Transverse colon (tissue), 4 donors: Measurements from ENCODE around the gene QRFP. TPM values are rescaled to one million over a fixed set of nuclear protein-coding genes. Genes with fewer than 3 reads are reported as not detected.
A peak's percentile ranks its signal among the peaks of the same experiment; 100 is the strongest.

ENCODE experiments used
- DNase-seq: peaks from one replicate; pipeline ENCODE4 v3.0.0-alpha.2; 2019
- H3K27ac ChIP-seq, 4 donors: fragments of 200-600 bp; sonication (generic); 2 replicates each; pipeline ENCODE4 v1.5.1; 2016 to 2018; ENCODE audit warnings: inconsistent platforms in 4 of 4
- H3K27me3 ChIP-seq: fragments of 200-600 bp; sonication (generic); 2 replicates; pipeline ENCODE4 v1.5.1; 2017; ENCODE audit warnings: inconsistent platforms
- H3K36me3 ChIP-seq, 4 donors: fragments of 200-600 bp; sonication (generic); 2 replicates each; pipeline ENCODE4 v1.5.1; 2017 to 2019; ENCODE audit warnings: inconsistent platforms in 4 of 4
- H3K4me1 ChIP-seq, 4 donors: fragments of 200-600 bp; sonication (generic); 2 replicates each; pipeline ENCODE4 v1.5.1; 2017 to 2020; ENCODE audit warnings: inconsistent platforms in 4 of 4
- H3K4me3 ChIP-seq, 4 donors: fragments of 200-600 bp; sonication (generic); 1 replicate in 1 of 4; 2 replicates in 3 of 4; pipeline versions ENCODE4 v1.5.1 to v1.6.1; 2017 to 2019; ENCODE audit warnings: inconsistent platforms in 4 of 4
- H3K9me3 ChIP-seq, 2 donors: fragments of 200-600 bp; sonication (generic); 2 replicates each; pipeline ENCODE4 v1.5.1; 2017 to 2019; ENCODE audit warnings: inconsistent platforms in 2 of 2
- EP300 ChIP-seq: sonication (generic); formaldehyde crosslinking; IDR thresholded peaks from one replicate; pipeline ENCODE4 v1.6.1; 2017; ENCODE audit warnings: antibody characterized with exemption, low read depth
- POLR2A ChIP-seq: fragments of 450-650 bp; IDR thresholded peaks from one replicate; pipeline ENCODE4 v1.6.1; 2016; ENCODE audit warnings: antibody characterized with exemption, mild to moderate bottlenecking, moderate library complexity
- POLR2AphosphoS5 ChIP-seq, 3 donors: sonication (generic); formaldehyde crosslinking; IDR thresholded peaks; one replicate each; pipeline ENCODE4 v1.6.1; 2016; ENCODE audit warnings: antibody characterized with exemption in 3 of 3
- WGBS, 2 donors: methylation state at CpG; one replicate each; pipeline ENCODE4 v1.1.5; 2018; ENCODE audit warnings: low coverage in 1 of 2; 5-methylcytosine and 5-hydroxymethylcytosine counted together
- in situ Hi-C, 4 donors: fragments of 200-750 bp; cut with MboI; loops; one replicate each; pipeline versions ENCODE4 v1.15.0 to v1.15.1; 2017; ENCODE audit warnings: low sequenced_read_pairs in 3 of 4, low pct_ligation_motif_present in 1 of 4, low pct_unique_long_range_greater_than_20kb in 1 of 4
- intact Hi-C: fragments of 100-400 bp; cut with DNase I; formaldehyde crosslinking; loops from one replicate; pipeline ENCODE4 v1.15.1; 2023; ENCODE audit warnings: low total_unique reads
- total RNA-seq, 4 donors: library from RNA; depleted of rRNA; stranded (reverse); fragments of >200 nt; gene quantifications; one replicate each; pipeline ENCODE4 v1.1.0, GENCODE V29; 2016
- TF ChIP-seq, protein P1 (sequence below), 5 experiments: fragments of 200-600 bp in 3 of 5; fragments of 450-650 bp in 2 of 5; sonication (generic) in 3 of 5; IDR thresholded peaks; 1 replicate in 2 of 5; 2 replicates in 3 of 5; pipeline ENCODE4 v1.5.1; 2016 to 2017; ENCODE audit warnings: antibody characterized with exemption in 5 of 5, inconsistent platforms in 3 of 5, mild to moderate bottlenecking in 2 of 5, moderate library complexity in 1 of 5

QRFP gene
- total RNA-seq, 4 donors from 2014 or later: not detected

GRCh38 chr9:130845254-130845653, 51.4 kb downstream of the QRFP start:
- DNase-seq: no peak
- 55 to 64% methylated on average over 6 to 10 of the region's 10 CpGs for WGBS, 2 donors
- Histone ChIP-seq H3K27ac (peak overlapping the region; percentile 94 to 99 (median 97)), H3K4me1 (peaks cover 19 to 94% (median 63%) of the 10 kb centered on the region in 4 donors), H3K4me3 (no peak overlapping the region), H3K27me3 (no peaks in the 10 kb centered on the region), H3K36me3 (no peaks in the 10 kb centered on the region), H3K9me3 (no peaks in the 10 kb centered on the region)
- in situ Hi-C loops (no loop called here), intact Hi-C loops (loop anchor here (5.0 kb wide), 1 partner anchor 63 kb away; no protein-coding TSS in a partner anchor)
- TF ChIP-seq, protein P1, sequence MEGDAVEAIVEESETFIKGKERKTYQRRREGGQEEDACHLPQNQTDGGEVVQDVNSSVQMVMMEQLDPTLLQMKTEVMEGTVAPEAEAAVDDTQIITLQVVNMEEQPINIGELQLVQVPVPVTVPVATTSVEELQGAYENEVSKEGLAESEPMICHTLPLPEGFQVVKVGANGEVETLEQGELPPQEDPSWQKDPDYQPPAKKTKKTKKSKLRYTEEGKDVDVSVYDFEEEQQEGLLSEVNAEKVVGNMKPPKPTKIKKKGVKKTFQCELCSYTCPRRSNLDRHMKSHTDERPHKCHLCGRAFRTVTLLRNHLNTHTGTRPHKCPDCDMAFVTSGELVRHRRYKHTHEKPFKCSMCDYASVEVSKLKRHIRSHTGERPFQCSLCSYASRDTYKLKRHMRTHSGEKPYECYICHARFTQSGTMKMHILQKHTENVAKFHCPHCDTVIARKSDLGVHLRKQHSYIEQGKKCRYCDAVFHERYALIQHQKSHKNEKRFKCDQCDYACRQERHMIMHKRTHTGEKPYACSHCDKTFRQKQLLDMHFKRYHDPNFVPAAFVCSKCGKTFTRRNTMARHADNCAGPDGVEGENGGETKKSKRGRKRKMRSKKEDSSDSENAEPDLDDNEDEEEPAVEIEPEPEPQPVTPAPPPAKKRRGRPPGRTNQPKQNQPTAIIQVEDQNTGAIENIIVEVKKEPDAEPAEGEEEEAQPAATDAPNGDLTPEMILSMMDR (IDR thresholded peaks at IDR 0.05): no peak
- TF ChIP-seq POLR2A (no peak), EP300 (no peak), POLR2AphosphoS5 (IDR thresholded peaks at IDR 0.05) (no peak)

DNA sequence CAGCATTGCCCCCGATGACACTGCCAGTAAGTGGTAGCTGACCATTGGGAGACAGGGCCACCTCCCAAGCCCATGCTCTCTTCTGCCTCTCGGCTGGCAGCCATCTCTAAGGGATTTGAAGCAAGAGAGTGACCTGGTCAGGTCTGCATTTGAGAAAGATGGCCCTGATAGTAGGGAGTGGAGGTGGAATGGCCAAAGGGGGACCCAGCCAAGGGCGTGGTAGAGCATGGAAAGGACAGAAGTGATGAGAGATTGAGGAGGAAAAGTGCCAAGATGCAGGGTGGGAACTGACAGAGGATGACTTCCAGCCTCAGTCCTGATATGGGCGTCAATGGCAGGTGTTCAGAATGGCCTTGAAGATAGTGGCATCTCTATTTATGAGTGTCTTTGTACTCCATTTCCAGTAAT, 52.6 kb downstream of the QRFP start:
- no peak for TF ChIP-seq EP300
- peak in 1 of 3 donors; percentile 14 for TF ChIP-seq POLR2AphosphoS5 (IDR thresholded peaks at IDR 0.05)
- TF ChIP-seq, protein P1 (IDR thresholded peaks at IDR 0.05): no peak
- TF ChIP-seq POLR2A: no peak
- Histone ChIP-seq H3K36me3 (no peaks in the 10 kb centered on the region), H3K27me3 (no peaks in the 10 kb centered on the region), H3K27ac (peak overlapping the region; percentile 94 to 99 (median 97)), H3K4me1 (peaks cover 19 to 93% (median 71%) of the 10 kb centered on the region in 4 donors), H3K9me3 (no peaks in the 10 kb centered on the region), H3K4me3 (no peak overlapping the region)
- in situ Hi-C loops (no loop called here), intact Hi-C loops (no loop called here)
- DNase-seq: no peak
- WGBS, 2 donors: 50 to 74% methylated on average over 2 to 4 of the region's 4 CpGs

GRCh38 chr9:130843049-130843908, 53.3 kb downstream of the QRFP start:
- Histone ChIP-seq H3K4me3 (no peak overlapping the region), H3K27ac (peak overlapping the region; percentile 94 to 99 (median 97)), H3K36me3 (no peaks in the 10 kb centered on the region), H3K9me3 (no peaks in the 10 kb centered on the region), H3K27me3 (no peaks in the 10 kb centered on the region), H3K4me1 (peaks cover 19 to 97% (median 74%) of the 10 kb centered on the region in 4 donors)
- TF ChIP-seq POLR2AphosphoS5 (IDR thresholded peaks at IDR 0.05) (peak in 1 of 3 donors; percentile 38), POLR2A (no peak)
- in situ Hi-C loops: no loop called here
- WGBS, 2 donors: 56 to 69% methylated on average over 8 to 9 of the region's 9 CpGs
- DNase-seq: no peak
- intact Hi-C loops: no loop called here

Other genes with a start within 250 kb of the QRFP start
- gene PRDM12, start 232.2 kb downstream of the QRFP start, total RNA-seq: not detected
- gene EXOSC2, start 203.0 kb downstream of the QRFP start, total RNA-seq: 10 to 100 TPM in 3 of 4 donors, 1 to 10 TPM in 1; 2.2 to 17.1 (median 15.8) TPM
- 10 to 100 TPM; 66.9 to 97.1 (median 81.8) TPM for gene ABL1, start 61.6 kb downstream of the QRFP start, total RNA-seq
- 10 to 100 TPM in 1 of 4 donors, 1 to 10 TPM in 2, not detected in 1; 1.6 to 54.7 (median 3.3) TPM for gene FIBCD1, start 42.4 kb upstream of the QRFP start, total RNA-seq
- gene LAMC3, start 112.4 kb upstream of the QRFP start, total RNA-seq: 1 to 10 TPM in 3 of 4 donors, under 1 TPM in 1; 0.82 to 6.6 (median 3.9) TPM
- 1 to 10 TPM in 3 of 4 donors, under 1 TPM in 1; 0.75 to 4.4 (median 1.7) TPM for gene AIF1L, start 199.7 kb upstream of the QRFP start, total RNA-seq
- 100 to 1,000 TPM in 2 of 4 donors, 10 to 100 TPM in 2; 48.3 to 152 (median 85.9) TPM for gene NUP214, start 228.8 kb upstream of the QRFP start, total RNA-seq